NCI-H748 treated with DMSO at 0.1 percent for 48 hours (cell line): ENCODE measurements around the gene CTRL.

Experiments
- DNase-seq: peaks from one replicate; lab custom pipeline; 2025; lab: John Stamatoyannopoulos, UW

Gene CTRL

DNA sequence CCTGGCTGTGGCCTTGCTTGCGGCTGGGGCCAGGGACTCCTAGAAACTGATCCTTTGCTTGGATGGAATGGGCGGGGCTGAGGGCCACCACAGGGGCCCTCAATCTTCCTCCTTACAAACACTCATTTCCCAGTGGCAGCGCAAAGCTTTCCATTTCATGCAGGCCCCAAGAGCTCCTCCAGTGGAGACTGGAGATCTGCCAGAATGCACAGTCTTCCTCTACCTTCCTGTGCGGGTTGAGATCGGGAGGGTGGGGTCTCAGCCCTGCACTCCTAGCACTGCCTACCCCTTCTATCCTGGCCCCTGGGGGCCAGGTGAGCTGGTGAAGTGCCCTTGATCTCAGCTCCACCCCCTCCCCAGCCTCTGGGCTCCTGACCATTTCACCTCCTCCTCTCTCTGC lies 45.3 kb downstream of the CTRL start:
- no peak for DNase-seq

GRCh38 chr16:67885976-67886375 lies 45.7 kb downstream of the CTRL start:
- no peak for DNase-seq

DNA sequence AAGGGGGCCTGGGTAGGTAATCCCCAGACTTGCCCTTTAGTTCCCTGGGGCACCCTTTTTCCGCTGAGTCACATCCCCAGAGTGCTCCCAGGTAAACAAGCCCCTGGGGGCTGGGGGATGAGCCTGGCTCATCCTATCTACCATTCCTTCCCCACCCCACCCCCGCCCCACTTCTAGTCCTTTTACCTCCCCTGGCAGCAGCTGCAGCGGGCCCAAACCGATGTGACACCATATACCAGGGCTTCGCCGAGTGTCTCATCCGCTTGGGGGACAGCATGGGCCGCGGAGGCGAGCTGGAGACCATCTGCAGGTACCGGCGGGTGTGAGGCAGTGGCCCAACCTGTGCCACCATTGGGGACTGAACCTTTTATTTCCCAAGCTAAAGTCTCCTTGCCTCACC lies 46.1 kb downstream of the CTRL start:
- no peak for DNase-seq

GRCh38 chr16:67884684-67885083 lies 47.0 kb downstream of the CTRL start, which contains the start of gene NRN1L:
Gene NRN1L (plus strand): TSS chr16:67884885. CDS start chr16:67884904, 19 bp downstream.
- DNase-seq: no peak

DNA sequence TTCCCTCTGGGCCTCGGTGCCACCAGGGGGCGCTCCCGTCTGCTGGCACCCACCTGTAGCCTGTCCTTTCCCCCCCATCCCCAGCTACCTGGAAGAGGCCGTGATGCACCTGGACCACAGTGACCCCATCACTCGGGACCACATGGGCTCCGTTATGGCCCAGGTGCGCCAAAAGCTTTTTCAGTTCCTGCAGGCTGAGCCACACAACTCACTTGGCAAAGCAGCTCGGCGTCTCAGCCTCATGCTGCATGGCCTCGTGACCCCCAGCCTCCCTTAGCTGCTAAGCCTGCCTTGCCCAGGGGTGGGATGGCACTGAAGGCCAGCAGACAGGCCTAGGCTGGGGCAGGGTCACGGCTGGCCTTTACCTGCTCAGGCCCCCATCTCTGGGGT lies 47.8 kb downstream of the CTRL start:
- no peak for DNase-seq

GRCh38 chr16:67883146-67883871 lies 48.4 kb downstream of the CTRL start:
- DNase-seq: no peak

- DNase-seq: no peak
These were observed 49.1 kb downstream of the CTRL start for GRCh38 chr16:67882374-67883145.

GRCh38 chr16:67881621-67882161 lies 50.0 kb downstream of the CTRL start:
- no peak for DNase-seq

- DNase-seq: no peak
These were observed 51.1 kb downstream of the CTRL start for GRCh38 chr16:67880584-67880983.

GRCh38 chr16:67879936-67880335 lies 51.7 kb downstream of the CTRL start:
- DNase-seq: no peak
